HuH-7.5 (cell line): Measurements from ENCODE around the gene GBE1.
"Not testable (repeated sequence)": the region's sequence is repeated elsewhere in the genome, so short reads cannot be mapped to it uniquely, and the experiment has no call there.

ENCODE experiments used
- DNase-seq: peaks from one replicate; pipeline ENCODE4 v3.0.0; 2011; ENCODE audit warnings: low spot score

The GBE1 gene

GRCh38 chr3:81753416-81754027 is 7.9 kb downstream of the GBE1 start:
- no peak for DNase-seq

DNA sequence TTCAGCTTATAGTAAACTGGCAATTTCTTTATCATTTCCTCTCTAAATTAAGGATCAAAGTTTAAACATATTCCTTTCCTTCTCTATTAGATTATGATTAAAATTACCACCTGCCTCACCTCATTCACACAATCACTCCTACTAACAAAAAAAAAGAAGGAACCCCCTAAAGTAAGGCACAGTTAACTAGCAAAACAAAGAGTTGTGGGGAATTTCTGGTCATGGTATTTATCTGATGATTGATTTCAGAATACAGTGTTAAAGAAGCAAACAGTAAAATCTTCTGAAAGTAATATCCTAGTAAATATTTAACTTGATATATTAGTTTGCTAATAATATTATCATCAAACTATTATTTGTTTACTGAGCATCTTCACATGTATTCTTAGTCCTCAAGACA is 8.8 kb downstream of the GBE1 start:
- no peak for DNase-seq

GRCh38 chr3:81749265-81749664 is 12.2 kb downstream of the GBE1 start:
- DNase-seq = no peak

DNA sequence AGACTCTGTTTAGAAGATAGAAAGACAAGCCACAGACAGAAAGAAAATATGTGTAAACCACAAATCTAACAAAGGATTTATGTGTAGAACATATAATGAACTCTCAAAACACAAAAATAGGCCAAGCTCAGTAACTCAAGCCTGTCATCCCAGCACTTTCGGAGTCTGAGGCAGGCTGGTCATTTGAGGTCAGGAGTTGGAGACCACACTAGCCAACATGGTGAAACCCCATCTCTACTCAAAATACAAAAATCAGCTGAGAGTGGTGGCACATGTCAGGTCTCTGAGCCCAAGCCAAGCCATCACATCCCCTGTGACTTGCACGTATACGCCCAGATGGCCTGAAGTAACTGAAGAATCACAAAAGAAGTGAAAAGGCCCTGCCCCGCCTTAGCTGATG is 14.2 kb downstream of the GBE1 start:
- not testable (repeated sequence) for DNase-seq

DNA sequence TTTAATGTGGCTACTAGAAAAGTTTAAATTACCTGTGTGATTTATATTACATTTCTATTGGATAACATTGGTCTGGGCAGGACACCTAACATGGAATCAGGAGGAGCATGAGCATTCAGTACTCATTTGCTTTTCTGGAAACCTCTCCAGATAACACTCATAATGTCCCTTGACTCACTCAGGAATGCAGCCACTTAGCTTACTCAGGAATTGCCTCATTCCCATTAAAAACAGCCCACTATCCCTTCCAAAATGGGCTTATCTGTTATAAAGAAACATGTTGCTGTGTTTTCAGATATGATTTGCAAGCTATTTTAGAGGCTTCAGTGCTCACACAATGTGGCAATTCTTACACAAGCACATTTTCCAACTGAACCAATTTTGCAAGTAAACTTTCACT is 17.1 kb downstream of the GBE1 start:
- DNase-seq = no peak

GRCh38 chr3:81743096-81744025 is 18.1 kb downstream of the GBE1 start:
- DNase-seq = no peak

- DNase-seq = no peak
These were observed 18.9 kb downstream of the GBE1 start for GRCh38 chr3:81742581-81742980.

DNA sequence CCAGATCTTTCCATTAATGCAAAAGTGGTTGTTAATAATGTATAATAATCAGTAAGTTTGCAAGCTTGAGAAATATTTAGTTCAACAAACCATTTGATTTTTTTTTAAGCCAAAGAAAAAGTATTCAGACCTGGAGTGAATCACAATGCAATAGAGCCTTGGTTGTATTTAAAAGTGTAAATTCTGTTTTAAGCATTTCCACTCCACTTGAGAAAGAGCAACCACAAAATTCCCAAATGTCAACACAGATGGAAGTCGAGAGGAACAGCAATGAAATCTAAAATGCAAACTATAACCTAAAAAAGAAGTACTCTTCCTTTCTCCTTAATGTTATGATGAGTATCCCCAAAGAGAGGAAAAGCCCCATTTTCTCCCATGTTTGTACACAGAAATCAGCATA is 20.2 kb downstream of the GBE1 start:
- DNase-seq = no peak

DNA sequence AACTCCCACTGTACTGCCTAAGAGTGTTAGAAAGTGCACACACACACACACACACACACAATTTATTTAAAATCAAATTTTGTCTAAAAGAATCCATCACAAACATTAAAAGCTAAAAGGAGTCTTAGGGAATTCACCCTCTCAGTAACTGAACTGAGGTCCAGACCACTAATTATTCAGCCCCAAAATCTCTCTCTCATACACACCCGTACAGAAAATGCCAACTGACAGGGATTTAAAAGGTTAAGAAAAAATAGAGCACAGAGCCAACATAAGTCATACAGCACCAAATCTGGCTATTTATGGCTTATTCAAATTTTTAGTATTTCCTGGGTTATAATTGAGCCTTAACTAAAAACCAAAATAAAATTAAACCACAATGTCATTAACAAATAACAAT is 20.7 kb downstream of the GBE1 start:
- DNase-seq = no peak

- no peak for DNase-seq
These were observed 26.1 kb downstream of the GBE1 start for GRCh38 chr3:81735334-81735733.

DNA sequence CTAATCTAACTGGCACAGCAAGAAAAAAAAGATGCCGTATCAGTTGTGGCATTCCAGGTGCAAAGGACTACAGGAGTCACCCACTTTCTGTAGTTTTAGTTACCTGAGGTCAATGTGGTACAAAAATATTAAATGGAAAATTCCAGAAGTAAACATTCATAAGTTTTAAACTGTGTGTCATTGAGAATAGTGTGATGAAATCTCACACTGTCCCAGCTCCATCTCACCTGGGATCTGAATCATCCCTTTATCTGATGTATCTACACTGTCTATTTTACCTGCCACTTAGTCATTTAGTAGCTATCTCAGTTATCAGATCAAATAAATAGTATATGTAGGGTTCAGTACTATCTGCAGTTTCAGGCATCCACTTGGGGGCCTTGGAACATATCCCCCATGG is 26.7 kb downstream of the GBE1 start:
- no peak for DNase-seq

DNA sequence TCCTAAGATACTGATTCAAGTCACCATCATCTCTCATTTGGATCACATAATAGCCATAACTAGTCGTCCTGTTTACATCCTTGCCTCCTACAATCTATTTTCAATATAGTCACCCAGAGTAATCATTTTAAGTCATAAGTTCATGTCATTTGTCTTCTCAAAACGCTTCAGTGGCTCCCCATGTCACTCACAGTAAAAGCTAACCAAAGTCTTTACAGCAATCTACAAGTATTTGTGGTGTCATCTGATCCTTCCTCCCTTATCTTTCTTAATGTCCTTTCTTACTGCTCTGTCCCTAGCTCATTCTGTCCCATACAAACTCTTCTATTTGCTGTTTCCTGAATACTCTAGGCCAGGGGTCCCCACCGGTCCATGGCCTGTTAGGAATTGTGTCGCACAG is 28.8 kb downstream of the GBE1 start:
- no peak for DNase-seq

DNA sequence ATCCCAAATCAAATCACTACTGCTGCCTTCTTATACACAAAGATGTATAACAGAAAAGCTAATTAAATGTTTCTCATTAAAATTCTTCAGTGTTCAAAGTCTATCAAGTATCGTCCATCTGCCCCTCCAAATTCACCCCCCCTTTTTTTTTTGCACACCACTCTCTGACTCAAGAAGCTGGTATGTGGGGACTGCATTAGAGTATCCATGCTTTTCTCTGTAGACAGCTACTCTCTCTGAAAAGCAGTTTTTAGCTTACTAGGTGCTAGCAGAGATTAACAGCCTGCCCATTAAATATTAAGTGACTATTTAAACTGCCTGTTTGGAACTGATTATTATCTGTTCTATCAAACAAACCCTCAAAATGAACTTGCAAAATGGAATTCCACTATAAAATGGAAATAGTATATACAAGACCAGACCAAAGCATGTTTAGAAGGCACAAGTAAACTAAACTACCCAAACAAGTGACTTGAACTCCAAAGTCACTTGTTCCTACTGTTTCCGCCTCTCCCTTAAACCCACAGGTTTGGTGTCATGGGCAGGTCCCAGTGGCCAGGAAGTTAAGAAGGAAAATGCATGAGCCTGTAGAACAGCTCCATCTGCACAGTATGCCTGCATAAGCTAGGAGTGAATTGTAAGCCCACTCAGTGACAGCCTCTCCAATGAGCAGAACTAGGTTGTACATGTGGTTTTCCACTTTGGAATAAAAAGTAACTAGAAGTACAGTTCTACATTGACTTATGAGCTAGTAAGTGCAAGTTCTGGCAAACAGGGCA is 32.5 kb downstream of the GBE1 start:
- no peak for DNase-seq

GRCh38 chr3:81726735-81727134 is 34.7 kb downstream of the GBE1 start:
- DNase-seq = no peak

DNA sequence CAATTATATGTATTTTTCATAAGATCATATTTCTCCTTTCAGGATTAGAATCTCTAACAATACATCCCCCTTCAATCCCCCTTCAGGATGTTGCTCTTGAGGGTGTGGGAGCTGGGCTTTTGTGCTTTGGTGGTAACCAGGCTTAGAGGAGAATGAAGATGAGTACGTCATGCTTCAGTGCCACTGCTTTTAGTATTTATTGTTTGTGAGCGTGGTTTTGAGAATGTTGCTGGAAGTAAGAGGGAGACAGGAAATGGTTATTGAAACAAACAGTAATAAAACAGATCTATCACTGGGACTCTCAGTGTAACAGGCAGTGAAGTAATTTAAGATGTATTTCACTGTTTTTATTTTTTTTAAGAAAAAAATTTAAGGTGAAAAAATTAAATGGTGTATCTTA is 35.3 kb downstream of the GBE1 start:
- no peak for DNase-seq

DNA sequence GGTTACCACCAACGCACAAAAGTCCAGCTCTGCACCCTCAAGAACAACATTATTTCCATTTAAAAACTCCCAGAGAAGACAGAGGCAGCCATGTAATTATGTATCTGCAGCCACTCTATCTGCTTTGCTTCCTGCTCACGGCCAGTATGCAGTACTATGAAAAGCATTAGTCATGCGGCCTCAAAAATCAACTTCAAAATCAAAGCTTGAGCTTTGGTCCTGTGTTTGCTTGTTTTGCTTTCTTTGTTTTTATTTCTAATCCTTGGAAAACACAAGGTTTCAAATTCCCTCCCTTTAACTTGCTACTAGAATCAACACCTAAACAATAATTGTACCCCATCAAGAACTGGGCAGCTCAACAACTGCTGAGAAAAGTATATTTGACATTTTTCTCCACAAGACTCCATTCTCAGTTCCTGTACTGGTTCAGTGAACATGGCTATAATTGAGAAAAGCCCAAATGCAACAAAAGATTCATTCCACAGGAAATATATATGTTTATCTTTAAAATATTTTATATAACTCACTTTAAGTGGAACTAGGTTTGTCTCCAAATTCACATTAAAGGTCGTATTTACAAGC is 37.6 kb downstream of the GBE1 start:
- no peak for DNase-seq

GRCh38 chr3:81718311-81718710 is 43.1 kb downstream of the GBE1 start:
- DNase-seq = no peak

DNA sequence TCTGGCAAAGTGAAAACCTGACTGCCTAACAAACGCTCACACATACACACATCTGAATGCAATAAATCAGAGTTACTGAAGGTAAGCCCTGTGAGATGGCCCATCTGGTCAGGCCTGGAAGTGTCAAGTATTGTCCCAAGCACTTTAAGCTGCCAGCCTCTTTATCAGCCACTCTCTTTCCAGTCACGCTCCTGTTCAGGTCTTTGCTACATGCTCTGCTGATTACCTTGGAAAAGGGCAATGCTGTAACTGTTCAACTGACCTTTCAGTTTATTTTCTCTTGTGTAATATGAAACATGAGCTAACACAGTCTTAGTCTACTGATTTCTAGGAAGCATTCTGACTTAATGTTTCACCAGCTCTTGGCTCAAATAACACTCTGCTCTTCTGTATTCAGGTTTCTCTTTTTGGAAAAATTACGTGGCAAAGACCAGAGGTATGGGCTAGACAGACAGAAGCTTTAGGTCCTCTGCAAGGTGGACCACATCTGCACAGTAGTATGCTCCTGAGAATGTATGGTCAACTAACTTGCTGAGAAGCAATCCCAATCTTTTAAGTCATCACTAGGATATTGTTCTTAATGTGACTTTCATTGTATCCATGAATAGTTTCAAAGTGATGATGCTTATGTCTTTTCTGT is 44.5 kb downstream of the GBE1 start:
- peak; percentile 1 for DNase-seq

GRCh38 chr3:81713031-81713430 is 48.4 kb downstream of the GBE1 start:
- no peak for DNase-seq

- DNase-seq = no peak
These were observed 51.8 kb downstream of the GBE1 start for GRCh38 chr3:81709606-81710005.

- no peak for DNase-seq
These were observed 53.4 kb downstream of the GBE1 start for GRCh38 chr3:81707996-81708395.

DNA sequence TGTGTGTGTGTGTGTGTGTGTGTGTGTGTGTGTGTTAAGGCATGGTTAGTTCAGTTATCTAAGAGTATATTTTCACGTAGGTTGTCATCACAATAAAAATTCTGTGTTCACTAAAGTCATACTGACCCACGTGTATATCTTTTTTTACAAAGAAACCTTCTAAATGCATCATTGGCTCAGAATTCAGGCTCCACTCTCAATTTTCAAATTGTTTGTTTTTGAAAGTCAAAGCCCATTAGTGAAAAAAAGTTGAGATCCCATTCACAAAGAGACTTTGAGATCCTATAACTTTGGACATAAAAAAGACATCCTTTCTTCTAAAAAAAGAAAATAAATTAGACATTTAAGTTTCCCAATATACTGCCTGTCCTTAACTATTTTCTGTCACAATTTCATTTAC is 59.3 kb downstream of the GBE1 start:
- DNase-seq = no peak
